ENCODE data around the gene CC2D1A. TPM values are rescaled to one million over a fixed set of nuclear protein-coding genes. Genes with fewer than 3 reads are reported as not detected.
A peak's percentile ranks its signal among the peaks of the same experiment; 100 is the strongest.

CC2D1A gene
- total and polyA plus RNA-seq, 8 donors, result 25.0 to 34.3 (median 30.5) TPM

GRCh38 chr19:13913352-13913751 lies 7.4 kb downstream of the CC2D1A start:
- intact Hi-C loops (cut with DNase I), result no loop called here
- peaks cover 0 to 79% of the 10 kb centered on the region in 2 donors for H3K36me3 ChIP-seq

GRCh38 chr19:13914777-13915176 lies 8.8 kb downstream of the CC2D1A start:
- Histone ChIP-seq H3K9me3 (no peaks in the 10 kb centered on the region), H3K4me3 (no peak overlapping the region), H3K27me3 (no peaks in the 10 kb centered on the region), H3K4me1 (peaks cover 0 to 5% of the 10 kb centered on the region in 2 donors), H3K36me3 (peaks cover 0 to 87% of the 10 kb centered on the region in 2 donors), H3K27ac (no peak overlapping the region)
- intact Hi-C loops (cut with DNase I), result no loop called here
- DNase-seq (no peak), ATAC-seq (no peak)
- no peak for TF ChIP-seq CTCF (IDR thresholded peaks at IDR 0.05)

More at GRCh38 chr19:13913352-13913751, 7.4 kb downstream of the CC2D1A start:
- no peak overlapping the region for H3K4me3 ChIP-seq
- no peak for ATAC-seq
- no peaks in the 10 kb centered on the region for H3K27me3 ChIP-seq
- no peak overlapping the region for H3K27ac ChIP-seq
- no peak for DNase-seq
- no peaks in the 10 kb centered on the region for H3K9me3 ChIP-seq
- peaks cover 0 to 9% of the 10 kb centered on the region in 2 donors for H3K4me1 ChIP-seq
- TF ChIP-seq CTCF (IDR thresholded peaks at IDR 0.05), result no peak

- ATAC-seq, result peak; percentile 13
- Histone ChIP-seq H3K4me1 (peaks cover 0 to 5% of the 10 kb centered on the region in 2 donors), H3K27me3 (no peaks in the 10 kb centered on the region), H3K4me3 (no peak overlapping the region), H3K36me3 (peaks cover 0 to 95% of the 10 kb centered on the region in 2 donors), H3K27ac (no peak overlapping the region), H3K9me3 (peaks cover 0 to 6% of the 10 kb centered on the region in 2 donors)
- no peak for TF ChIP-seq CTCF (IDR thresholded peaks at IDR 0.05)
- DNase-seq, result no peak
- intact Hi-C loops (cut with DNase I), result no loop called here
These were observed 11.9 kb downstream of the CC2D1A start for GRCh38 chr19:13917888-13918406.

- DNase-seq (no peak), ATAC-seq (no peak)
- Histone ChIP-seq H3K4me1 (peaks cover 0 to 5% of the 10 kb centered on the region in 2 donors), H3K27me3 (no peaks in the 10 kb centered on the region), H3K9me3 (peaks cover 0 to 6% of the 10 kb centered on the region in 2 donors), H3K27ac (no peak overlapping the region), H3K36me3 (peaks cover 0 to 95% of the 10 kb centered on the region in 2 donors), H3K4me3 (no peak overlapping the region)
- TF ChIP-seq CTCF (IDR thresholded peaks at IDR 0.05), result no peak
- intact Hi-C loops (cut with DNase I), result no loop called here
These were observed 12.9 kb downstream of the CC2D1A start for GRCh38 chr19:13918726-13919411.

GRCh38 chr19:13920524-13920923 lies 14.5 kb downstream of the CC2D1A start:
- Histone ChIP-seq H3K36me3 (peaks cover 0 to 95% of the 10 kb centered on the region in 2 donors), H3K4me1 (peaks cover 0 to 5% of the 10 kb centered on the region in 2 donors), H3K27ac (no peak overlapping the region), H3K9me3 (peaks cover 0 to 6% of the 10 kb centered on the region in 2 donors), H3K27me3 (no peaks in the 10 kb centered on the region), H3K4me3 (no peak overlapping the region)
- intact Hi-C loops (cut with DNase I), result no loop called here
- ATAC-seq (no peak), DNase-seq (no peak)
- TF ChIP-seq CTCF (IDR thresholded peaks at IDR 0.05), result no peak
